Measurements from ENCODE around the gene CCDC175.

CCDC175 gene

GRCh38 chr14:59481407-59481806 is 95.2 kb downstream of the CCDC175 start:
- TF ChIP-seq BACH2 (CRISPR knock-in tag; IDR thresholded peaks at IDR 0.05; ENCODE audit: borderline replicate concordance): no peak
- TF ChIP-seq ZFP30 (CRISPR knock-in tag; IDR thresholded peaks at IDR 0.05): no peak
- TF ChIP-seq, protein P1, sequence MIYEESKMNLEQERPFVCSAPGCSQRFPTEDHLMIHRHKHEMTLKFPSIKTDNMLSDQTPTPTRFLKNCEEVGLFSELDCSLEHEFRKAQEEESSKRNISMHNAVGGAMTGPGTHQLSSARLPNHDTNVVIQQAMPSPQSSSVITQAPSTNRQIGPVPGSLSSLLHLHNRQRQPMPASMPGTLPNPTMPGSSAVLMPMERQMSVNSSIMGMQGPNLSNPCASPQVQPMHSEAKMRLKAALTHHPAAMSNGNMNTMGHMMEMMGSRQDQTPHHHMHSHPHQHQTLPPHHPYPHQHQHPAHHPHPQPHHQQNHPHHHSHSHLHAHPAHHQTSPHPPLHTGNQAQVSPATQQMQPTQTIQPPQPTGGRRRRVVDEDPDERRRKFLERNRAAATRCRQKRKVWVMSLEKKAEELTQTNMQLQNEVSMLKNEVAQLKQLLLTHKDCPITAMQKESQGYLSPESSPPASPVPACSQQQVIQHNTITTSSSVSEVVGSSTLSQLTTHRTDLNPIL (CRISPR knock-in tag; IDR thresholded peaks at IDR 0.05; ENCODE audit: low read depth): no peak
- TF ChIP-seq, protein P2, sequence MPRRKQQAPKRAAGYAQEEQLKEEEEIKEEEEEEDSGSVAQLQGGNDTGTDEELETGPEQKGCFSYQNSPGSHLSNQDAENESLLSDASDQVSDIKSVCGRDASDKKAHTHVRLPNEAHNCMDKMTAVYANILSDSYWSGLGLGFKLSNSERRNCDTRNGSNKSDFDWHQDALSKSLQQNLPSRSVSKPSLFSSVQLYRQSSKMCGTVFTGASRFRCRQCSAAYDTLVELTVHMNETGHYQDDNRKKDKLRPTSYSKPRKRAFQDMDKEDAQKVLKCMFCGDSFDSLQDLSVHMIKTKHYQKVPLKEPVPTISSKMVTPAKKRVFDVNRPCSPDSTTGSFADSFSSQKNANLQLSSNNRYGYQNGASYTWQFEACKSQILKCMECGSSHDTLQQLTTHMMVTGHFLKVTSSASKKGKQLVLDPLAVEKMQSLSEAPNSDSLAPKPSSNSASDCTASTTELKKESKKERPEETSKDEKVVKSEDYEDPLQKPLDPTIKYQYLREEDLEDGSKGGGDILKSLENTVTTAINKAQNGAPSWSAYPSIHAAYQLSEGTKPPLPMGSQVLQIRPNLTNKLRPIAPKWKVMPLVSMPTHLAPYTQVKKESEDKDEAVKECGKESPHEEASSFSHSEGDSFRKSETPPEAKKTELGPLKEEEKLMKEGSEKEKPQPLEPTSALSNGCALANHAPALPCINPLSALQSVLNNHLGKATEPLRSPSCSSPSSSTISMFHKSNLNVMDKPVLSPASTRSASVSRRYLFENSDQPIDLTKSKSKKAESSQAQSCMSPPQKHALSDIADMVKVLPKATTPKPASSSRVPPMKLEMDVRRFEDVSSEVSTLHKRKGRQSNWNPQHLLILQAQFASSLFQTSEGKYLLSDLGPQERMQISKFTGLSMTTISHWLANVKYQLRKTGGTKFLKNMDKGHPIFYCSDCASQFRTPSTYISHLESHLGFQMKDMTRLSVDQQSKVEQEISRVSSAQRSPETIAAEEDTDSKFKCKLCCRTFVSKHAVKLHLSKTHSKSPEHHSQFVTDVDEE (CRISPR knock-in tag; IDR thresholded peaks at IDR 0.05): no peak
- TF ChIP-seq ZC3H10 (CRISPR knock-in tag; IDR thresholded peaks at IDR 0.05): no peak
- no peak for TF ChIP-seq PPARA (CRISPR knock-in tag; IDR thresholded peaks at IDR 0.05; ENCODE audit: borderline replicate concordance)
- TF ChIP-seq TOX (CRISPR knock-in tag; IDR thresholded peaks at IDR 0.05; ENCODE audit: borderline replicate concordance): no peak
- no peak for TF ChIP-seq TCF4 (CRISPR knock-in tag; IDR thresholded peaks at IDR 0.05; ENCODE audit: borderline replicate concordance)
- no peak for TF ChIP-seq ZNF565 (CRISPR knock-in tag; conservative IDR thresholded peaks at IDR 0.05; ENCODE audit: low read depth)
- no peak for TF ChIP-seq CSDC2 (CRISPR knock-in tag; IDR thresholded peaks at IDR 0.05)
- TF ChIP-seq, protein P3, sequence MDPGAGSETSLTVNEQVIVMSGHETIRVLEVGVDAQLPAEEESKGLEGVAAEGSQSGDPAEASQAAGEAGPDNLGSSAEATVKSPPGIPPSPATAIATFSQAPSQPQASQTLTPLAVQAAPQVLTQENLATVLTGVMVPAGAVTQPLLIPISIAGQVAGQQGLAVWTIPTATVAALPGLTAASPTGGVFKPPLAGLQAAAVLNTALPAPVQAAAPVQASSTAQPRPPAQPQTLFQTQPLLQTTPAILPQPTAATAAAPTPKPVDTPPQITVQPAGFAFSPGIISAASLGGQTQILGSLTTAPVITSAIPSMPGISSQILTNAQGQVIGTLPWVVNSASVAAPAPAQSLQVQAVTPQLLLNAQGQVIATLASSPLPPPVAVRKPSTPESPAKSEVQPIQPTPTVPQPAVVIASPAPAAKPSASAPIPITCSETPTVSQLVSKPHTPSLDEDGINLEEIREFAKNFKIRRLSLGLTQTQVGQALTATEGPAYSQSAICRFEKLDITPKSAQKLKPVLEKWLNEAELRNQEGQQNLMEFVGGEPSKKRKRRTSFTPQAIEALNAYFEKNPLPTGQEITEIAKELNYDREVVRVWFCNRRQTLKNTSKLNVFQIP (CRISPR knock-in tag; IDR thresholded peaks at IDR 0.05; ENCODE audit: borderline replicate concordance, low read depth): no peak
- no peak for TF ChIP-seq GLIS3 (CRISPR knock-in tag; IDR thresholded peaks at IDR 0.05)
- no peak for TF ChIP-seq SNAI2 (CRISPR knock-in tag; IDR thresholded peaks at IDR 0.05)
- no peak for TF ChIP-seq ARNTL (CRISPR knock-in tag; IDR thresholded peaks at IDR 0.05; ENCODE audit: borderline replicate concordance, low read depth)
- no peak for TF ChIP-seq ISL1 (CRISPR knock-in tag; IDR thresholded peaks at IDR 0.05)
- no peak for TF ChIP-seq ZNF70 (CRISPR knock-in tag; IDR thresholded peaks at IDR 0.05)
- no peak for TF ChIP-seq RARB (CRISPR knock-in tag; IDR thresholded peaks at IDR 0.05)
- ATAC-seq: no peak

DNA sequence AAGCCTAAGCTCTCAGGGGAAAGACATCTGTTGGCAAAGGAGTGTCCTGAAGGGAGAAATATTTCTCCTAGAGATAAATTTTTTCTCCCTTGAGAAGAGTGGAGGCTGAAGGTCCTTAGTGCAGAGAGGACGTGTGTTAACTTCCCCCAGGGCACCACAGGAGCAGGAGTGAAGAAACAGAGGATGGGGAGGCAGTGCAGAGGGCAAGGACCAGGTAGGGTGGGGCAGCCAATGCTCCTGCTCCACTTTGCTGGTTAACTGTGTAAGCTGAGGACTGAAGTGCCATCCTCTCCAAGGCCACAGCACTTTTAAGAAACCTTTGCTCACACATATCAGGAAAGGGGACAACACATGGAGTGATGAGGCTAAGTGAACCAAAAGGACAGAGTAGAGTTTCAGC is 96.4 kb downstream of the CCDC175 start:
- no peak for ATAC-seq
- no peak for TF ChIP-seq ARNTL (CRISPR knock-in tag; IDR thresholded peaks at IDR 0.05; ENCODE audit: borderline replicate concordance, low read depth)
- no peak for TF ChIP-seq RARB (CRISPR knock-in tag; IDR thresholded peaks at IDR 0.05)
- no peak for TF ChIP-seq ESRRG (CRISPR knock-in tag; IDR thresholded peaks at IDR 0.05)
- no peak for TF ChIP-seq TOX (CRISPR knock-in tag; IDR thresholded peaks at IDR 0.05; ENCODE audit: borderline replicate concordance)
- TF ChIP-seq, protein P1 (CRISPR knock-in tag; IDR thresholded peaks at IDR 0.05; ENCODE audit: low read depth): no peak
- TF ChIP-seq ZC3H10 (CRISPR knock-in tag; IDR thresholded peaks at IDR 0.05): no peak
- no peak for TF ChIP-seq ZNF70 (CRISPR knock-in tag; IDR thresholded peaks at IDR 0.05)
- TF ChIP-seq, protein P3 (CRISPR knock-in tag; IDR thresholded peaks at IDR 0.05; ENCODE audit: borderline replicate concordance, low read depth): no peak
- TF ChIP-seq, protein P4, sequence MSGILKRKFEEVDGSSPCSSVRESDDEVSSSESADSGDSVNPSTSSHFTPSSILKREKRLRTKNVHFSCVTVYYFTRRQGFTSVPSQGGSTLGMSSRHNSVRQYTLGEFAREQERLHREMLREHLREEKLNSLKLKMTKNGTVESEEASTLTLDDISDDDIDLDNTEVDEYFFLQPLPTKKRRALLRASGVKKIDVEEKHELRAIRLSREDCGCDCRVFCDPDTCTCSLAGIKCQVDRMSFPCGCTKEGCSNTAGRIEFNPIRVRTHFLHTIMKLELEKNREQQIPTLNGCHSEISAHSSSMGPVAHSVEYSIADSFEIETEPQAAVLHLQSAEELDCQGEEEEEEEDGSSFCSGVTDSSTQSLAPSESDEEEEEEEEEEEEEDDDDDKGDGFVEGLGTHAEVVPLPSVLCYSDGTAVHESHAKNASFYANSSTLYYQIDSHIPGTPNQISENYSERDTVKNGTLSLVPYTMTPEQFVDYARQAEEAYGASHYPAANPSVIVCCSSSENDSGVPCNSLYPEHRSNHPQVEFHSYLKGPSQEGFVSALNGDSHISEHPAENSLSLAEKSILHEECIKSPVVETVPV (CRISPR knock-in tag; IDR thresholded peaks at IDR 0.05): no peak
- no peak for TF ChIP-seq CSDC2 (CRISPR knock-in tag; IDR thresholded peaks at IDR 0.05)
- no peak for TF ChIP-seq ZFP30 (CRISPR knock-in tag; IDR thresholded peaks at IDR 0.05)
- TF ChIP-seq, protein P2 (CRISPR knock-in tag; IDR thresholded peaks at IDR 0.05): no peak
- TF ChIP-seq OSR1 (CRISPR knock-in tag; IDR thresholded peaks at IDR 0.05): no peak
- no peak for TF ChIP-seq PPARA (CRISPR knock-in tag; IDR thresholded peaks at IDR 0.05; ENCODE audit: borderline replicate concordance)
- TF ChIP-seq SNAI2 (CRISPR knock-in tag; IDR thresholded peaks at IDR 0.05): no peak
